GM23338 (cell line): ENCODE measurements around the gene NXPH4. TPM values are rescaled to one million over a fixed set of nuclear protein-coding genes. Genes with fewer than 3 reads are reported as not detected.

Source experiments
- ATAC-seq: fragments of 200-7000 bp; cut with Tn5 transposase; 3 replicates; pipeline ENCODE4 v1.9.1; 2020
- DNase-seq: peaks from one replicate; pipeline ENCODE4 v3.0.0-alpha.2; 2015; ENCODE audit warnings: low spot score
- H2AFZ ChIP-seq: fragments of 200-600 bp; sonication (generic); 2 replicates; pipeline ENCODE4 v1.8.0; 2016; ENCODE audit warnings: antibody characterized with exemption, mild to moderate bottlenecking, moderate library complexity
- H3F3A ChIP-seq: fragments of 200-600 bp; sonication (generic); replicated peaks from 2 replicates; pipeline ENCODE4 v1.8.0; 2017; ENCODE audit warnings: antibody characterized with exemption, mixed run types, low read depth
- H3K27ac ChIP-seq: fragments of 200-600 bp; sonication (generic); 2 replicates; pipeline ENCODE4 v1.6.1; 2016; ENCODE audit warnings: low read depth
- H3K27me3 ChIP-seq: fragments of 200-600 bp; sonication (generic); 2 replicates; pipeline ENCODE4 v1.8.0; 2016; ENCODE audit warnings: mild to moderate bottlenecking, mixed run types, moderate library complexity; ENCODE audit not compliant: insufficient read depth
- H3K36me3 ChIP-seq: fragments of 200-600 bp; sonication (generic); 2 replicates; pipeline ENCODE4 v1.8.0; 2016; ENCODE audit warnings: mild to moderate bottlenecking; ENCODE audit not compliant: insufficient read depth
- H3K4me1 ChIP-seq: fragments of 200-600 bp; sonication (generic); 2 replicates; pipeline ENCODE4 v1.8.0; 2016; ENCODE audit warnings: mild to moderate bottlenecking, moderate library complexity; ENCODE audit not compliant: insufficient read depth
- H3K4me2 ChIP-seq: fragments of 200-600 bp; sonication (generic); 2 replicates; pipeline ENCODE4 v1.7.1; 2017; ENCODE audit warnings: mixed run types
- H3K4me3 ChIP-seq: fragments of 200-600 bp; sonication (generic); 2 replicates; pipeline ENCODE4 v1.6.1; 2016; ENCODE audit warnings: mixed run types
- H3K79me2 ChIP-seq: fragments of 200-600 bp; sonication (generic); replicated peaks from 2 replicates; pipeline ENCODE4 v1.8.0; 2017; ENCODE audit warnings: mild to moderate bottlenecking; ENCODE audit not compliant: insufficient read depth
- H3K9me2 ChIP-seq: fragments of 200-600 bp; sonication (generic); 2 replicates; pipeline ENCODE4 v1.8.0; 2017; ENCODE audit not compliant: insufficient read depth
- H4K20me1 ChIP-seq: fragments of 200-600 bp; sonication (generic); replicated peaks from 2 replicates; pipeline ENCODE4 v1.8.0; 2017; ENCODE audit warnings: mild to moderate bottlenecking; ENCODE audit not compliant: insufficient read depth
- H3K27ac Mint-ChIP-seq: 2 replicates; pipeline ENCODE4 v1.8.0; 2020; ENCODE audit warnings: inconsistent platforms, mild to moderate bottlenecking, moderate library complexity, mixed read lengths
- H3K27me3 Mint-ChIP-seq: 3 replicates; pipeline ENCODE4 v1.8.0; 2022; ENCODE audit warnings: low read depth, mild to moderate bottlenecking, moderate library complexity, mixed read lengths, inconsistent platforms; ENCODE audit not compliant: insufficient read depth, poor library complexity
- H3K36me3 Mint-ChIP-seq: 3 replicates; pipeline ENCODE4 v1.8.0; 2021; ENCODE audit warnings: low read depth, mild to moderate bottlenecking, inconsistent platforms, moderate library complexity, mixed read lengths
- H3K4me1 Mint-ChIP-seq: 3 replicates; pipeline ENCODE4 v1.8.0; 2020; ENCODE audit warnings: mild to moderate bottlenecking, inconsistent platforms, mixed read lengths
- H3K4me3 Mint-ChIP-seq: 3 replicates; pipeline ENCODE4 v1.8.0; 2021; ENCODE audit warnings: moderate library complexity, mild to moderate bottlenecking, inconsistent platforms, mixed read lengths
- H3K9me3 Mint-ChIP-seq: 3 replicates; pipeline ENCODE4 v1.8.0; 2020; ENCODE audit warnings: moderate library complexity, mild to moderate bottlenecking, inconsistent platforms, mixed read lengths
- EZH2 ChIP-seq: fragments of 200-600 bp; sonication (generic); IDR thresholded peaks from one replicate; pipeline ENCODE4 v1.8.0; 2017; ENCODE audit warnings: antibody characterized with exemption, mild to moderate bottlenecking, low read depth; ENCODE audit not compliant: unreplicated experiment
- EZH2phosphoT487 ChIP-seq: fragments of 200-600 bp; sonication (generic); IDR thresholded peaks from one replicate; pipeline ENCODE4 v1.8.1; 2018; ENCODE audit warnings: antibody characterized with exemption; ENCODE audit not compliant: unreplicated experiment
- STAT1 ChIP-seq: IDR thresholded peaks from one replicate; pipeline ENCODE4 v1.6.1; 2016; ENCODE audit warnings: antibody characterized with exemption; ENCODE audit not compliant: unreplicated experiment
- ZNF114 ChIP-seq: fragments of 250-450 bp; sonication (Bioruptor Pico); IDR thresholded peaks from 2 replicates; pipeline ENCODE4 v1.5.0; 2020; ENCODE audit warnings: mild to moderate bottlenecking, moderate library complexity
- ZNF331 ChIP-seq: fragments of 250-450 bp; sonication (Bioruptor Pico); IDR thresholded peaks from 2 replicates; pipeline ENCODE4 v1.5.0; 2020; ENCODE audit warnings: low read depth, mild to moderate bottlenecking, moderate library complexity
- polyA plus RNA-seq: library from polyadenylated mRNA; unstranded; fragments of >200 nt; fragmentation: Nextera tagmentation; extraction: Ambion mirVana; gene quantifications from 2 replicates; pipeline ENCODE4 v1.2.1, GENCODE V29; 2016
- total RNA-seq: library from RNA; depleted of rRNA; stranded (reverse); fragments of >200 nt; shearing (Covaris generic); gene quantifications from 2 replicates; pipeline ENCODE4 v1.2.3, GENCODE V29; 2014
- TF ChIP-seq, protein P1 (sequence below): fragments of 250-450 bp; sonication (Bioruptor Pico); IDR thresholded peaks from 2 replicates; pipeline ENCODE4 v1.5.0; 2020; ENCODE audit warnings: mild to moderate bottlenecking, moderate library complexity

The NXPH4 gene
- total and polyA plus RNA-seq, 2 experiments from 2014 or later = 0.89 to 1.5 TPM

DNA sequence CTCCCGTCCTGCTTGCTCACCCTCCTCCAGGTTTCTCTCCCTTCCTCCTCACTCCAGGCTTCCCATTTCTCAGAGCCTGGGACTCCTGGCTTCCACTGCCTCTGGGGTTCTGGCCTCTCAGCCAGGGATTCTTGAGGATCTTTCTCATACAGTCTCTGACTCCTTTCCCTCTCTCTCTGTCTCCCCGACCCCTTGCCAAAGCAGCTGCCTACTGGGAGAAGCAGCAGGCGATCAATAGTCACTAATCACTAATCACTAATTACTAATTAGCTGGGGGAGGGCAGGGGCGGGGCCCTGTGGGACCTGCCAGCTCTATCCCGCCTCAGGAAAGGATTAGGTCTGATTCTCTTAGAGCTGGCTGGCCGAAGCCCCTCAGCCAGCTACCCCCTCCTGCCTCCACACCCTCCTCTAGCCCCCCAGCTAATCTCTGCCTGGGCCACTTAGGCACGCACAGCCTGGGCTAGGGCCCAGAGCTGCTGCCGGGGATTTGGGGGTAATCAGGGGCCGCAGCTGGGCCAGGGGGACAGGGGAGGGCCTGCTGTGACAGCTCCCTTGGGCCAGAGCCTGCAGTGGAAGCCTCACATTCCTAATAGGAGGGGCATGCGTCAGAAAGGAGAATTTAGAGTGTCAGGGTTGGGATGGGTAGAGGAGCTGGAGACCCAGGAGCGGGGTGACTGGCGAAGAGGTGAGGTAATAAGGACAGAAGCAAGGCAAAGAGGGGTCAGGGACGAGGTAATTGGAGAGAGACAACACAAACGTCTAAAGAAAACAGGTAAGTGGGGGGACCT lies 2.8 kb downstream of the NXPH4 start:
- H3K4me3 Mint-ChIP-seq = peak overlapping the region; percentile 66
- Histone ChIP-seq H3K27ac (no peak overlapping the region), H3K27me3 (peaks cover 99% of the 10 kb centered on the region), H4K20me1 (peaks cover 7% of the 10 kb centered on the region; the same call in 1 of the 2 replicates), H3K4me2 (peak overlapping the region; percentile 76), H3K4me3 (peak overlapping the region; percentile 43; the same call in 1 of the 2 replicates), H3K36me3 (no peaks in the 10 kb centered on the region), H3K9me2 (no peaks in the 10 kb centered on the region), H3K4me1 (peaks cover 54% of the 10 kb centered on the region), H3F3A (0 out of 2 replicates have a peak, but pooled peaks cover 27% of the 10 kb centered on the region), H2AFZ (no peak overlapping the region), H3K79me2 (no peaks in the 10 kb centered on the region)
- no peak for TF ChIP-seq STAT1
- TF ChIP-seq EZH2 = peak; percentile 79
- no peak for TF ChIP-seq ZNF331 (CRISPR knock-in tag)
- TF ChIP-seq, protein P1, sequence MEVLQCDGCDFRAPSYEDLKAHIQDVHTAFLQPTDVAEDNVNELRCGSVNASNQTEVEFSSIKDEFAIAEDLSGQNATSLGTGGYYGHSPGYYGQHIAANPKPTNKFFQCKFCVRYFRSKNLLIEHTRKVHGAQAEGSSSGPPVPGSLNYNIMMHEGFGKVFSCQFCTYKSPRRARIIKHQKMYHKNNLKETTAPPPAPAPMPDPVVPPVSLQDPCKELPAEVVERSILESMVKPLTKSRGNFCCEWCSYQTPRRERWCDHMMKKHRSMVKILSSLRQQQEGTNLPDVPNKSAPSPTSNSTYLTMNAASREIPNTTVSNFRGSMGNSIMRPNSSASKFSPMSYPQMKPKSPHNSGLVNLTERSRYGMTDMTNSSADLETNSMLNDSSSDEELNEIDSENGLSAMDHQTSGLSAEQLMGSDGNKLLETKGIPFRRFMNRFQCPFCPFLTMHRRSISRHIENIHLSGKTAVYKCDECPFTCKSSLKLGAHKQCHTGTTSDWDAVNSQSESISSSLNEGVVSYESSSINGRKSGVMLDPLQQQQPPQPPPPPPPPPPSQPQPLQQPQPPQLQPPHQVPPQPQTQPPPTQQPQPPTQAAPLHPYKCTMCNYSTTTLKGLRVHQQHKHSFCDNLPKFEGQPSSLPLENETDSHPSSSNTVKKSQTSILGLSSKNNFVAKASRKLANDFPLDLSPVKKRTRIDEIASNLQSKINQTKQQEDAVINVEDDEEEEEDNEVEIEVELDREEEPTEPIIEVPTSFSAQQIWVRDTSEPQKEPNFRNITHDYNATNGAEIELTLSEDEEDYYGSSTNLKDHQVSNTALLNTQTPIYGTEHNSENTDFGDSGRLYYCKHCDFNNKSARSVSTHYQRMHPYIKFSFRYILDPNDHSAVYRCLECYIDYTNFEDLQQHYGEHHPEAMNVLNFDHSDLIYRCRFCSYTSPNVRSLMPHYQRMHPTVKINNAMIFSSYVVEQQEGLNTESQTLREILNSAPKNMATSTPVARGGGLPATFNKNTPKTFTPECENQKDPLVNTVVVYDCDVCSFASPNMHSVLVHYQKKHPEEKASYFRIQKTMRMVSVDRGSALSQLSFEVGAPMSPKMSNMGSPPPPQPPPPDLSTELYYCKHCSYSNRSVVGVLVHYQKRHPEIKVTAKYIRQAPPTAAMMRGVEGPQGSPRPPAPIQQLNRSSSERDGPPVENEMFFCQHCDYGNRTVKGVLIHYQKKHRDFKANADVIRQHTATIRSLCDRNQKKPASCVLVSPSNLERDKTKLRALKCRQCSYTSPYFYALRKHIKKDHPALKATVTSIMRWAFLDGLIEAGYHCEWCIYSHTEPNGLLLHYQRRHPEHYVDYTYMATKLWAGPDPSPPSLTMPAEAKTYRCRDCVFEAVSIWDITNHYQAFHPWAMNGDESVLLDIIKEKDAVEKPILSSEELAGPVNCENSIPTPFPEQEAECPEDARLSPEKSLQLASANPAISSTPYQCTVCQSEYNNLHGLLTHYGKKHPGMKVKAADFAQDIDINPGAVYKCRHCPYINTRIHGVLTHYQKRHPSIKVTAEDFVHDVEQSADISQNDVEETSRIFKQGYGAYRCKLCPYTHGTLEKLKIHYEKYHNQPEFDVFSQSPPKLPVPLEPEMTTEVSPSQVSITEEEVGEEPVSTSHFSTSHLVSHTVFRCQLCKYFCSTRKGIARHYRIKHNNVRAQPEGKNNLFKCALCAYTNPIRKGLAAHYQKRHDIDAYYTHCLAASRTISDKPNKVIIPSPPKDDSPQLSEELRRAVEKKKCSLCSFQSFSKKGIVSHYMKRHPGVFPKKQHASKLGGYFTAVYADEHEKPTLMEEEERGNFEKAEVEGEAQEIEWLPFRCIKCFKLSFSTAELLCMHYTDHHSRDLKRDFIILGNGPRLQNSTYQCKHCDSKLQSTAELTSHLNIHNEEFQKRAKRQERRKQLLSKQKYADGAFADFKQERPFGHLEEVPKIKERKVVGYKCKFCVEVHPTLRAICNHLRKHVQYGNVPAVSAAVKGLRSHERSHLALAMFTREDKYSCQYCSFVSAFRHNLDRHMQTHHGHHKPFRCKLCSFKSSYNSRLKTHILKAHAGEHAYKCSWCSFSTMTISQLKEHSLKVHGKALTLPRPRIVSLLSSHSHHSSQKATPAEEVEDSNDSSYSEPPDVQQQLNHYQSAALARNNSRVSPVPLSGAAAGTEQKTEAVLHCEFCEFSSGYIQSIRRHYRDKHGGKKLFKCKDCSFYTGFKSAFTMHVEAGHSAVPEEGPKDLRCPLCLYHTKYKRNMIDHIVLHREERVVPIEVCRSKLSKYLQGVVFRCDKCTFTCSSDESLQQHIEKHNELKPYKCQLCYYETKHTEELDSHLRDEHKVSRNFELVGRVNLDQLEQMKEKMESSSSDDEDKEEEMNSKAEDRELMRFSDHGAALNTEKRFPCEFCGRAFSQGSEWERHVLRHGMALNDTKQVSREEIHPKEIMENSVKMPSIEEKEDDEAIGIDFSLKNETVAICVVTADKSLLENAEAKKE (CRISPR knock-in tag) = no peak
- TF ChIP-seq ZNF114 = no peak
- TF ChIP-seq EZH2phosphoT487 = no peak
- no peaks in the 10 kb centered on the region; the same call in 2 of the 3 replicates for H3K36me3 Mint-ChIP-seq
- peaks cover 3% of the 10 kb centered on the region for H3K9me3 Mint-ChIP-seq
- H3K27ac Mint-ChIP-seq = no peak overlapping the region
- DNase-seq = no peak
- ATAC-seq = no peak
- peaks cover 67% of the 10 kb centered on the region for H3K4me1 Mint-ChIP-seq
- H3K27me3 Mint-ChIP-seq = peaks cover 92% of the 10 kb centered on the region
